BLaER1 treated with 17β-estradiol and CSF1 and Interleukin-3, amounts not matched to agents 10 nM and 100 nM (cell line): Measurements from ENCODE around the gene MAPKAPK3.

ENCODE experiments used
- H3K27ac ChIP-seq, 11 experiments: shearing (Covaris generic); formaldehyde crosslinking; 2 replicates each; pipeline ENCODE4 v1.8.1; 2022
- H3K27me3 ChIP-seq, 11 experiments: shearing (Covaris generic); formaldehyde crosslinking; 2 replicates each; pipeline ENCODE4 v1.8.1; 2022
- H3K36me3 ChIP-seq, 11 experiments: shearing (Covaris generic); formaldehyde crosslinking; 2 replicates each; pipeline ENCODE4 v1.8.1; 2022
- H3K4me1 ChIP-seq, 10 experiments: shearing (Covaris generic); formaldehyde crosslinking; 2 replicates each; pipeline ENCODE4 v1.8.1; 2022
- H3K4me2 ChIP-seq, 11 experiments: shearing (Covaris generic); formaldehyde crosslinking; 2 replicates each; pipeline ENCODE4 v1.8.1; 2022
- H3K4me3 ChIP-seq, 10 experiments: shearing (Covaris generic); formaldehyde crosslinking; 2 replicates each; pipeline ENCODE4 v1.8.1; 2022
- H3K9ac ChIP-seq, 11 experiments: shearing (Covaris generic); formaldehyde crosslinking; 2 replicates each; pipeline ENCODE4 v1.8.1; 2022
- H3K9me3 ChIP-seq, 11 experiments: shearing (Covaris generic); formaldehyde crosslinking; replicated peaks in 1 of 11; 2 replicates each; pipeline ENCODE4 v1.8.1; 2022
- H4K20me1 ChIP-seq, 11 experiments: shearing (Covaris generic); formaldehyde crosslinking; 2 replicates each; pipeline ENCODE4 v1.8.1; 2022
- Cebpa-rat ChIP-seq, 11 experiments: shearing (Covaris generic); IDR thresholded peaks; 2 replicates each; pipeline ENCODE4 v1.8.1; 2022

The MAPKAPK3 gene

GRCh38 chr3:50607271-50608091, 9.5 kb upstream of the MAPKAPK3 start:
- peak overlapping the region in 8 of 10 experiments; percentile 27 to 98 (median 86); a peak in 13 of 20 replicates for H3K4me3 ChIP-seq
- H3K4me2 ChIP-seq: peak overlapping the region; percentile 75 to 100 (median 99); a peak in 21 of 22 replicates
- peaks cover 81 to 89% (median 87%) of the 10 kb centered on the region in 10 experiments for H3K4me1 ChIP-seq
- no peak for TF ChIP-seq Cebpa-rat (IDR thresholded peaks at IDR 0.05)
- H3K27me3 ChIP-seq: peaks cover 0 to 4% (median 0%) of the 10 kb centered on the region in 11 experiments; a peak in 3 of 22 replicates
- H3K36me3 ChIP-seq: peaks cover 12 to 82% (median 73%) of the 10 kb centered on the region in 11 experiments; a peak in 21 of 22 replicates
- peaks cover 5 to 61% (median 55%) of the 10 kb centered on the region in 11 experiments; a peak in 21 of 22 replicates for H4K20me1 ChIP-seq
- no peaks in the 10 kb centered on the region for H3K9me3 ChIP-seq
- peak overlapping the region; percentile 26 to 94 (median 88); a peak in 18 of 22 replicates for H3K9ac ChIP-seq
- H3K27ac ChIP-seq: peak overlapping the region in 9 of 11 experiments; percentile 7 to 99 (median 85); a peak in 7 of 22 replicates

GRCh38 chr3:50608278-50608677, 8.7 kb upstream of the MAPKAPK3 start:
- Histone ChIP-seq H3K27me3 (peaks cover 0 to 12% (median 0%) of the 10 kb centered on the region in 11 experiments; a peak in 3 of 22 replicates), H3K9me3 (no peaks in the 10 kb centered on the region), H3K36me3 (peaks cover 12 to 75% (median 71%) of the 10 kb centered on the region in 11 experiments; a peak in 21 of 22 replicates), H3K4me3 (peak overlapping the region in 7 of 10 experiments; percentile 18 to 98 (median 87); a peak in 14 of 20 replicates), H3K9ac (peak overlapping the region in 10 of 11 experiments; percentile 12 to 95 (median 92); a peak in 14 of 22 replicates), H4K20me1 (peaks cover 5 to 61% (median 55%) of the 10 kb centered on the region in 11 experiments; a peak in 21 of 22 replicates), H3K4me2 (peak overlapping the region in 9 of 11 experiments; percentile 97 to 100 (median 100); a peak in 17 of 22 replicates), H3K27ac (peak overlapping the region in 6 of 11 experiments; percentile 5 to 92 (median 24); a peak in 5 of 22 replicates), H3K4me1 (peaks cover 75 to 89% (median 86%) of the 10 kb centered on the region in 10 experiments)
- no peak for TF ChIP-seq Cebpa-rat (IDR thresholded peaks at IDR 0.05)

GRCh38 chr3:50609071-50609762, 7.7 kb upstream of the MAPKAPK3 start:
- no peak for TF ChIP-seq Cebpa-rat (IDR thresholded peaks at IDR 0.05)
- Histone ChIP-seq H3K9ac (peak overlapping the region in 10 of 11 experiments; percentile 88 to 95 (median 94); a peak in 21 of 22 replicates), H3K9me3 (no peaks in the 10 kb centered on the region), H3K36me3 (peaks cover 12 to 65% (median 63%) of the 10 kb centered on the region in 11 experiments; a peak in 21 of 22 replicates), H3K4me3 (peak overlapping the region in 8 of 10 experiments; percentile 85 to 98 (median 88); a peak in 16 of 20 replicates), H3K4me1 (peaks cover 65 to 88% (median 85%) of the 10 kb centered on the region in 10 experiments), H3K27ac (peak overlapping the region in 10 of 11 experiments; percentile 15 to 95 (median 87); a peak in 12 of 22 replicates), H4K20me1 (peaks cover 5 to 61% (median 55%) of the 10 kb centered on the region in 11 experiments; a peak in 21 of 22 replicates), H3K4me2 (peak overlapping the region; percentile 97 to 100 (median 100)), H3K27me3 (peaks cover 0 to 13% (median 0%) of the 10 kb centered on the region in 11 experiments; a peak in 3 of 22 replicates)

- peaks cover 60 to 83% (median 80%) of the 10 kb centered on the region in 10 experiments for H3K4me1 ChIP-seq
- H3K27me3 ChIP-seq: peaks cover 0 to 13% (median 0%) of the 10 kb centered on the region in 11 experiments; a peak in 3 of 22 replicates
- H3K27ac ChIP-seq: peak overlapping the region in 10 of 11 experiments; percentile 40 to 95 (median 87); a peak in 13 of 22 replicates
- H3K4me3 ChIP-seq: peak overlapping the region; percentile 63 to 98 (median 87); a peak in 18 of 20 replicates
- no peak for TF ChIP-seq Cebpa-rat (IDR thresholded peaks at IDR 0.05)
- peaks cover 5 to 61% (median 55%) of the 10 kb centered on the region in 11 experiments; a peak in 21 of 22 replicates for H4K20me1 ChIP-seq
- peaks cover 12 to 60% (median 58%) of the 10 kb centered on the region in 11 experiments; a peak in 21 of 22 replicates for H3K36me3 ChIP-seq
- peak overlapping the region; percentile 97 to 100 (median 100) for H3K4me2 ChIP-seq
- H3K9me3 ChIP-seq: no peaks in the 10 kb centered on the region
- H3K9ac ChIP-seq: peak overlapping the region; percentile 88 to 95 (median 93); a peak in 19 of 22 replicates
Observed at GRCh38 chr3:50609763-50610085, 7.2 kb upstream of the MAPKAPK3 start.

- H3K4me2 ChIP-seq: peak overlapping the region; percentile 97 to 100 (median 100)
- H3K36me3 ChIP-seq: peaks cover 12 to 54% (median 52%) of the 10 kb centered on the region in 11 experiments; a peak in 21 of 22 replicates
- H3K9ac ChIP-seq: peak overlapping the region; percentile 88 to 95 (median 93)
- peaks cover 0 to 13% (median 0%) of the 10 kb centered on the region in 11 experiments; a peak in 3 of 22 replicates for H3K27me3 ChIP-seq
- TF ChIP-seq Cebpa-rat (IDR thresholded peaks at IDR 0.05): no peak
- peaks cover 5 to 60% (median 55%) of the 10 kb centered on the region in 11 experiments; a peak in 21 of 22 replicates for H4K20me1 ChIP-seq
- H3K27ac ChIP-seq: peak overlapping the region; percentile 81 to 95 (median 92); a peak in 21 of 22 replicates
- no peaks in the 10 kb centered on the region for H3K9me3 ChIP-seq
- peaks cover 56 to 80% (median 79%) of the 10 kb centered on the region in 10 experiments for H3K4me1 ChIP-seq
- peak overlapping the region; percentile 63 to 98 (median 87) for H3K4me3 ChIP-seq
Observed at GRCh38 chr3:50610181-50610971, 6.6 kb upstream of the MAPKAPK3 start.

GRCh38 chr3:50610992-50611463, 5.9 kb upstream of the MAPKAPK3 start:
- Histone ChIP-seq H3K27ac (peak overlapping the region; percentile 81 to 95 (median 92)), H3K9ac (peak overlapping the region; percentile 88 to 95 (median 93)), H3K4me2 (peak overlapping the region; percentile 97 to 100 (median 100)), H3K27me3 (peaks cover 0 to 13% (median 0%) of the 10 kb centered on the region in 11 experiments; a peak in 3 of 22 replicates), H3K9me3 (no peaks in the 10 kb centered on the region), H4K20me1 (peaks cover 5 to 54% (median 51%) of the 10 kb centered on the region in 11 experiments; a peak in 21 of 22 replicates), H3K4me3 (peak overlapping the region; percentile 63 to 98 (median 87)), H3K4me1 (peaks cover 56 to 80% (median 79%) of the 10 kb centered on the region in 10 experiments), H3K36me3 (peaks cover 12 to 47% (median 45%) of the 10 kb centered on the region in 11 experiments; a peak in 21 of 22 replicates)
- TF ChIP-seq Cebpa-rat (IDR thresholded peaks at IDR 0.05): no peak
